ENCODE results near the gene IQCF5.

DNA sequence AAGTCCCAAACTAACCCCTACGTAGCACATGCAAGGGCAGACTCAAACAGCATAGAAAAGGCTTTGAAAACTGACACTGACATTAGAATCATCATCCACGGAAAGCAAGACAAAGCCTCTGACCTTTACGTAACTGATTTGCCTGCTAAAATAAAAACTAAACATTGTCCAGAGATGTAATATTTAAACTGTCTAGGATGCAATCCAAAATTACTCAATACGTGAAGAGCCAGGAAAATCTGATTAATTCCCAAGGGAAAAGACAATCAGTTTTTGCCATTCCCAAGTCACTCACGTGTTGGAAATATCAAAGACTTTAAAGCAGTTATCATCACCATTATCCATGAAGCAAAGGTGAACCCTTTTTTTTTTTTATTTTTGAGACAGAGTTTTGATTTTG, 41.0 kb upstream of the IQCF5 start:
- TF ChIP-seq, protein P1, sequence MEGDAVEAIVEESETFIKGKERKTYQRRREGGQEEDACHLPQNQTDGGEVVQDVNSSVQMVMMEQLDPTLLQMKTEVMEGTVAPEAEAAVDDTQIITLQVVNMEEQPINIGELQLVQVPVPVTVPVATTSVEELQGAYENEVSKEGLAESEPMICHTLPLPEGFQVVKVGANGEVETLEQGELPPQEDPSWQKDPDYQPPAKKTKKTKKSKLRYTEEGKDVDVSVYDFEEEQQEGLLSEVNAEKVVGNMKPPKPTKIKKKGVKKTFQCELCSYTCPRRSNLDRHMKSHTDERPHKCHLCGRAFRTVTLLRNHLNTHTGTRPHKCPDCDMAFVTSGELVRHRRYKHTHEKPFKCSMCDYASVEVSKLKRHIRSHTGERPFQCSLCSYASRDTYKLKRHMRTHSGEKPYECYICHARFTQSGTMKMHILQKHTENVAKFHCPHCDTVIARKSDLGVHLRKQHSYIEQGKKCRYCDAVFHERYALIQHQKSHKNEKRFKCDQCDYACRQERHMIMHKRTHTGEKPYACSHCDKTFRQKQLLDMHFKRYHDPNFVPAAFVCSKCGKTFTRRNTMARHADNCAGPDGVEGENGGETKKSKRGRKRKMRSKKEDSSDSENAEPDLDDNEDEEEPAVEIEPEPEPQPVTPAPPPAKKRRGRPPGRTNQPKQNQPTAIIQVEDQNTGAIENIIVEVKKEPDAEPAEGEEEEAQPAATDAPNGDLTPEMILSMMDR (IDR thresholded peaks at IDR 0.05; ENCODE audit: insufficient read depth, low read length) = no peak
- TF ChIP-seq GABPA (IDR thresholded peaks at IDR 0.05; ENCODE audit: low read depth) = no peak

All from HL-60 (cell line).